ENCODE data around the gene BRIP1.

BRIP1 gene

GRCh38 chr17:61803216-61803615, 60.1 kb downstream of the BRIP1 start:
- DNase-seq (ENCODE audit: insufficient read length, low spot score) (no peak), FAIRE-seq (no peak)
- TF ChIP-seq CTCF (IDR thresholded peaks at IDR 0.05; ENCODE audit: insufficient read depth, missing control alignments) = no peak

GRCh38 chr17:61799812-61800484, 63.4 kb downstream of the BRIP1 start:
- DNase-seq (ENCODE audit: insufficient read length, low spot score) = no peak
- FAIRE-seq = no peak
- TF ChIP-seq CTCF (IDR thresholded peaks at IDR 0.05; ENCODE audit: insufficient read depth, missing control alignments) = no peak

- FAIRE-seq = no peak
- TF ChIP-seq CTCF (IDR thresholded peaks at IDR 0.05; ENCODE audit: insufficient read depth, missing control alignments) = no peak
- no peak for DNase-seq (ENCODE audit: insufficient read length, low spot score)
Observed at GRCh38 chr17:61797283-61797682, 66.0 kb downstream of the BRIP1 start.

GRCh38 chr17:61795546-61795945, 67.8 kb downstream of the BRIP1 start:
- FAIRE-seq = no peak
- TF ChIP-seq CTCF (IDR thresholded peaks at IDR 0.05; ENCODE audit: insufficient read depth, missing control alignments) = no peak
- no peak for DNase-seq (ENCODE audit: insufficient read length, low spot score)

- TF ChIP-seq CTCF (IDR thresholded peaks at IDR 0.05; ENCODE audit: insufficient read depth, missing control alignments) = no peak
- DNase-seq (ENCODE audit: insufficient read length, low spot score) (no peak), FAIRE-seq (no peak)
Observed at GRCh38 chr17:61794792-61795191, 68.5 kb downstream of the BRIP1 start.

- no peak for FAIRE-seq
- TF ChIP-seq CTCF (IDR thresholded peaks at IDR 0.05; ENCODE audit: insufficient read depth, missing control alignments) = no peak
Observed at GRCh38 chr17:61794242-61794641, 69.1 kb downstream of the BRIP1 start.

GRCh38 chr17:61793565-61793964, 69.8 kb downstream of the BRIP1 start:
- DNase-seq (ENCODE audit: insufficient read length, low spot score) = no peak
- no peak for TF ChIP-seq CTCF (IDR thresholded peaks at IDR 0.05; ENCODE audit: insufficient read depth, missing control alignments)
- FAIRE-seq = peak; percentile 67

More at GRCh38 chr17:61794242-61794641, 69.1 kb downstream of the BRIP1 start:
- no peak for DNase-seq (ENCODE audit: insufficient read length, low spot score)
